AG09319 (cell line): ENCODE measurements around the gene MPZL1.

Experiments
- DNase-seq: peaks from one replicate; pipeline ENCODE4 v3.0.0-alpha.2; 2010; ENCODE audit warnings: low read depth; ENCODE audit errors: extremely low read depth
- CTCF ChIP-seq: IDR thresholded peaks from 2 replicates; pipeline ENCODE4 v1.5.1; 2011; ENCODE audit warnings: low read depth, mild to moderate bottlenecking, inconsistent platforms, low read length, moderate library complexity

The MPZL1 gene

GRCh38 chr1:167676916-167677848 lies 44.6 kb upstream of the MPZL1 start:
- no peak for TF ChIP-seq CTCF
- no peak for DNase-seq

- TF ChIP-seq CTCF: no peak
- DNase-seq: no peak
Measured at GRCh38 chr1:167678422-167678821, 43.4 kb upstream of the MPZL1 start.

- no peak for TF ChIP-seq CTCF
- DNase-seq: no peak
Measured at GRCh38 chr1:167678838-167679237, 42.9 kb upstream of the MPZL1 start.

DNA sequence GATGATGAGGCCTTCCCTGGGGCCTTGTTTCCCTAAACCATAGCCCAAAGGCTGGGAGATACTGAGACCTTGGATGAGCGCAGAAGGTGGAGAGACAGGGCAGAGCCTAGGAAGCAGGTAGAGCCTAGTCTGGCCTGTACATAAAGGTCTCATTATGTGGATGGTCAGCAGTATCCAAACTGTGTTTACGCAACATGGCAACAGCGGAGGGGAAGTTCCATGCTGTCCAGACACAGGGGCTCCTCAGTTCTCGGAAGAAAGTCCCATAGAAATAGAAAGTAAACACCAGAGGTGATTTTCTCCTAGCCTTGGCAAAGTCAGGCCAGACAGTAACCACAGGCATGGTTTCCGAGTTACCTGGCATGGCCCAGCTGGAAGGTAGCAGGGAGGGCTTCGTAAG lies 42.1 kb upstream of the MPZL1 start:
- no peak for TF ChIP-seq CTCF
- DNase-seq: no peak

GRCh38 chr1:167681024-167681423 lies 40.8 kb upstream of the MPZL1 start:
- no peak for TF ChIP-seq CTCF
- DNase-seq: no peak

GRCh38 chr1:167681451-167682098 lies 40.2 kb upstream of the MPZL1 start:
- DNase-seq: no peak
- TF ChIP-seq CTCF: no peak

- DNase-seq: no peak
- no peak for TF ChIP-seq CTCF
Measured at GRCh38 chr1:167683226-167683625, 38.6 kb upstream of the MPZL1 start.
